ENCODE data around the gene EDIL3. TPM values are rescaled to one million over a fixed set of nuclear protein-coding genes. Genes with fewer than 3 reads are reported as not detected.

Gene EDIL3
- total RNA-seq, 2 experiments from 2014 or later, result not detected

GRCh38 chr5:84148651-84149050 lies 236.0 kb downstream of the EDIL3 start:
- Histone ChIP-seq H3K4me1 (ENCODE audit: insufficient read depth, low read length) (no peaks in the 10 kb centered on the region), H3K9me3 (ENCODE audit: control insufficient read depth in 1 of 2, insufficient read depth in 1 of 2, low read length in 2 of 2) (no peaks in the 10 kb centered on the region), H3K27me3 (ENCODE audit: control insufficient read depth in 1 of 2, insufficient read depth in 2 of 2, low read length in 2 of 2) (no peaks in the 10 kb centered on the region), H3K27ac (ENCODE audit: low read depth in 1 of 2, low read length in 2 of 2) (no peak overlapping the region), H3K36me3 (ENCODE audit: insufficient read depth, low read length) (no peaks in the 10 kb centered on the region), H3K4me3 (ENCODE audit: low read length) (no peak overlapping the region)
- H3K36me3 Mint-ChIP-seq (ENCODE audit: low read depth), result no peaks in the 10 kb centered on the region
- DNase-seq (no peak), ATAC-seq (ENCODE audit: poor library complexity) (no peak)
- no peaks in the 10 kb centered on the region for H3K4me1 Mint-ChIP-seq (ENCODE audit: low read depth)
- intact Hi-C loops (cut with DNase I, micrococcal nuclease), result no loop called here
- TF ChIP-seq, protein P1, sequence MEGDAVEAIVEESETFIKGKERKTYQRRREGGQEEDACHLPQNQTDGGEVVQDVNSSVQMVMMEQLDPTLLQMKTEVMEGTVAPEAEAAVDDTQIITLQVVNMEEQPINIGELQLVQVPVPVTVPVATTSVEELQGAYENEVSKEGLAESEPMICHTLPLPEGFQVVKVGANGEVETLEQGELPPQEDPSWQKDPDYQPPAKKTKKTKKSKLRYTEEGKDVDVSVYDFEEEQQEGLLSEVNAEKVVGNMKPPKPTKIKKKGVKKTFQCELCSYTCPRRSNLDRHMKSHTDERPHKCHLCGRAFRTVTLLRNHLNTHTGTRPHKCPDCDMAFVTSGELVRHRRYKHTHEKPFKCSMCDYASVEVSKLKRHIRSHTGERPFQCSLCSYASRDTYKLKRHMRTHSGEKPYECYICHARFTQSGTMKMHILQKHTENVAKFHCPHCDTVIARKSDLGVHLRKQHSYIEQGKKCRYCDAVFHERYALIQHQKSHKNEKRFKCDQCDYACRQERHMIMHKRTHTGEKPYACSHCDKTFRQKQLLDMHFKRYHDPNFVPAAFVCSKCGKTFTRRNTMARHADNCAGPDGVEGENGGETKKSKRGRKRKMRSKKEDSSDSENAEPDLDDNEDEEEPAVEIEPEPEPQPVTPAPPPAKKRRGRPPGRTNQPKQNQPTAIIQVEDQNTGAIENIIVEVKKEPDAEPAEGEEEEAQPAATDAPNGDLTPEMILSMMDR (IDR thresholded peaks at IDR 0.05), result no peak
- no peaks in the 10 kb centered on the region for H3K27me3 Mint-ChIP-seq
- H3K27ac Mint-ChIP-seq, result no peak overlapping the region
- no peak overlapping the region for H3K4me3 Mint-ChIP-seq
- CTCF ChIA-PET, result no interaction called here
- POLR2A ChIA-PET, result no interaction called here
- H3K9me3 Mint-ChIP-seq, result no peaks in the 10 kb centered on the region

GRCh38 chr5:84137541-84137940 lies 247.1 kb downstream of the EDIL3 start:
- Mint-ChIP-seq H3K9me3 (peaks cover 2% of the 10 kb centered on the region), H3K27ac (no peak overlapping the region), H3K36me3 (ENCODE audit: low read depth) (no peaks in the 10 kb centered on the region), H3K4me1 (ENCODE audit: low read depth) (no peaks in the 10 kb centered on the region), H3K27me3 (no peaks in the 10 kb centered on the region), H3K4me3 (no peak overlapping the region)
- Histone ChIP-seq H3K27me3 (ENCODE audit: control insufficient read depth in 1 of 2, insufficient read depth in 2 of 2, low read length in 2 of 2) (no peaks in the 10 kb centered on the region), H3K4me1 (ENCODE audit: insufficient read depth, low read length) (no peaks in the 10 kb centered on the region), H3K36me3 (ENCODE audit: insufficient read depth, low read length) (no peaks in the 10 kb centered on the region), H3K9me3 (ENCODE audit: control insufficient read depth in 1 of 2, insufficient read depth in 1 of 2, low read length in 2 of 2) (no peaks in the 10 kb centered on the region), H3K27ac (ENCODE audit: low read depth in 1 of 2, low read length in 2 of 2) (no peak overlapping the region), H3K4me3 (ENCODE audit: low read length) (no peak overlapping the region)
- ATAC-seq (ENCODE audit: poor library complexity) (no peak), DNase-seq (no peak)
- TF ChIP-seq, protein P1 (IDR thresholded peaks at IDR 0.05), result no peak
- POLR2A ChIA-PET, result no interaction called here
- intact Hi-C loops (cut with DNase I, micrococcal nuclease), result no loop called here
- CTCF ChIA-PET, result no interaction called here

GRCh38 chr5:84131372-84131771 lies 253.3 kb downstream of the EDIL3 start:
- intact Hi-C loops (cut with DNase I, micrococcal nuclease), result no loop called here
- no peaks in the 10 kb centered on the region for H3K36me3 ChIP-seq (ENCODE audit: insufficient read depth, low read length)
- DNase-seq (no peak), ATAC-seq (ENCODE audit: poor library complexity) (no peak)
- no peaks in the 10 kb centered on the region for H3K4me1 Mint-ChIP-seq (ENCODE audit: low read depth)
- H3K9me3 ChIP-seq (ENCODE audit: control insufficient read depth in 1 of 2, insufficient read depth in 1 of 2, low read length in 2 of 2), result no peaks in the 10 kb centered on the region
- TF ChIP-seq, protein P1 (IDR thresholded peaks at IDR 0.05), result no peak
- no peaks in the 10 kb centered on the region for H3K27me3 Mint-ChIP-seq
- no peaks in the 10 kb centered on the region for H3K4me1 ChIP-seq (ENCODE audit: insufficient read depth, low read length)
- no peaks in the 10 kb centered on the region for H3K27me3 ChIP-seq (ENCODE audit: control insufficient read depth in 1 of 2, insufficient read depth in 2 of 2, low read length in 2 of 2)
- H3K36me3 Mint-ChIP-seq (ENCODE audit: low read depth), result no peaks in the 10 kb centered on the region
- H3K9me3 Mint-ChIP-seq, result no peaks in the 10 kb centered on the region
- H3K27ac ChIP-seq (ENCODE audit: low read depth in 1 of 2, low read length in 2 of 2), result no peak overlapping the region
- H3K27ac Mint-ChIP-seq, result no peak overlapping the region
- no peak overlapping the region for H3K4me3 ChIP-seq (ENCODE audit: low read length)
- CTCF ChIA-PET, result no interaction called here
- POLR2A ChIA-PET, result no interaction called here
- H3K4me3 Mint-ChIP-seq, result no peak overlapping the region

Data from CD4-positive, alpha-beta T cell (primary cell).